BE2C (cell line): Measurements from ENCODE around the gene MMP1.

ENCODE experiments used
- DNase-seq: peaks from one replicate; pipeline ENCODE4 v3.0.0-alpha.2; 2020
- H3K27me3 ChIP-seq: fragments of 250-450 bp; sonication (Bioruptor Pico); 2 replicates; pipeline ENCODE4 v1.5.1; 2020; ENCODE audit warnings: mild to moderate bottlenecking
- H3K36me3 ChIP-seq: fragments of 250-450 bp; sonication (Bioruptor Pico); 2 replicates; pipeline ENCODE4 v1.5.1; 2020; ENCODE audit warnings: mild to moderate bottlenecking
- H3K4me1 ChIP-seq: fragments of 250-450 bp; sonication (Bioruptor Pico); 2 replicates; pipeline ENCODE4 v1.5.1; 2020
- H3K4me3 ChIP-seq: 2 replicates; pipeline ENCODE4 v1.5.1; 2011; ENCODE audit warnings: low read depth, low read length
- H3K9me3 ChIP-seq: fragments of 250-450 bp; sonication (Bioruptor Pico); 2 replicates; pipeline ENCODE4 v1.5.1; 2020
- TF ChIP-seq, protein P1 (sequence below): IDR thresholded peaks from 2 replicates; pipeline ENCODE4 v1.5.1; 2012; ENCODE audit warnings: mild to moderate bottlenecking, low read depth, low read length

The MMP1 gene

DNA sequence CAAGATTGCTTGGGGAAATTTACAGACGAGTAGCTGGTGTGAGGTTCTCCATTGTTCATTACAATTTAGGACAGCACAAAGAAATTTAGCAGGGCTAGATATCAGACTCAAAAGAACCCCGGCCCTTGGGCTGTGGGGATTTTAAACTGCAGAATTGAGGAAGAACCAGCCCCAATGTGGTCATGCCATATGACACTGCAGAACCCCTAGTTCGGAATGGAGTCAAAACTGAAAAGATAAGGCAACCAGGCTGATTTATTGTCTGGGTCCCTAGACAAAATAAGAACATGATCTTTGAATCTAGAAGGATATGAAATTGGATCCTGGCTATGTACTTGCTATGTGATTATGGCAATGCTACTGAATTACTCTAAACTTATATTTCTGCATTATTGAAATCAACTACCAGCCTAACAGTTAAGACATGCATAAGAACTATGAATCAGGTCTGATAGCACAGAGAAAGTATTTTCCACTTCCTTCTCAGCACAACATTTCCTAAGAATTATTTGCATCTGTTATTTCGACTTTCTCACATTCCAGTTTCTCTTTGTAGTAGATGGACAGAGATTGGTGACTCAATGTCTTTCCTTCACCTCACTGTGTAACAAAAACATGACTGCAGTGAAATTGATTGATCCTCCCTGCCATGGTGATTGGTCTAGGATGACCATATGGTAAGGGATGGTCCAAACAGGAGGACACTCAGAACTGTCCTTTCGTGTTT is 32.2 kb upstream of the MMP1 start:
- Histone ChIP-seq H3K4me3 (no peak overlapping the region), H3K27me3 (peaks cover 18% of the 10 kb centered on the region), H3K9me3 (no peaks in the 10 kb centered on the region), H3K36me3 (no peaks in the 10 kb centered on the region), H3K4me1 (no peaks in the 10 kb centered on the region)
- TF ChIP-seq, protein P1, sequence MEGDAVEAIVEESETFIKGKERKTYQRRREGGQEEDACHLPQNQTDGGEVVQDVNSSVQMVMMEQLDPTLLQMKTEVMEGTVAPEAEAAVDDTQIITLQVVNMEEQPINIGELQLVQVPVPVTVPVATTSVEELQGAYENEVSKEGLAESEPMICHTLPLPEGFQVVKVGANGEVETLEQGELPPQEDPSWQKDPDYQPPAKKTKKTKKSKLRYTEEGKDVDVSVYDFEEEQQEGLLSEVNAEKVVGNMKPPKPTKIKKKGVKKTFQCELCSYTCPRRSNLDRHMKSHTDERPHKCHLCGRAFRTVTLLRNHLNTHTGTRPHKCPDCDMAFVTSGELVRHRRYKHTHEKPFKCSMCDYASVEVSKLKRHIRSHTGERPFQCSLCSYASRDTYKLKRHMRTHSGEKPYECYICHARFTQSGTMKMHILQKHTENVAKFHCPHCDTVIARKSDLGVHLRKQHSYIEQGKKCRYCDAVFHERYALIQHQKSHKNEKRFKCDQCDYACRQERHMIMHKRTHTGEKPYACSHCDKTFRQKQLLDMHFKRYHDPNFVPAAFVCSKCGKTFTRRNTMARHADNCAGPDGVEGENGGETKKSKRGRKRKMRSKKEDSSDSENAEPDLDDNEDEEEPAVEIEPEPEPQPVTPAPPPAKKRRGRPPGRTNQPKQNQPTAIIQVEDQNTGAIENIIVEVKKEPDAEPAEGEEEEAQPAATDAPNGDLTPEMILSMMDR = no peak
- DNase-seq = no peak

DNA sequence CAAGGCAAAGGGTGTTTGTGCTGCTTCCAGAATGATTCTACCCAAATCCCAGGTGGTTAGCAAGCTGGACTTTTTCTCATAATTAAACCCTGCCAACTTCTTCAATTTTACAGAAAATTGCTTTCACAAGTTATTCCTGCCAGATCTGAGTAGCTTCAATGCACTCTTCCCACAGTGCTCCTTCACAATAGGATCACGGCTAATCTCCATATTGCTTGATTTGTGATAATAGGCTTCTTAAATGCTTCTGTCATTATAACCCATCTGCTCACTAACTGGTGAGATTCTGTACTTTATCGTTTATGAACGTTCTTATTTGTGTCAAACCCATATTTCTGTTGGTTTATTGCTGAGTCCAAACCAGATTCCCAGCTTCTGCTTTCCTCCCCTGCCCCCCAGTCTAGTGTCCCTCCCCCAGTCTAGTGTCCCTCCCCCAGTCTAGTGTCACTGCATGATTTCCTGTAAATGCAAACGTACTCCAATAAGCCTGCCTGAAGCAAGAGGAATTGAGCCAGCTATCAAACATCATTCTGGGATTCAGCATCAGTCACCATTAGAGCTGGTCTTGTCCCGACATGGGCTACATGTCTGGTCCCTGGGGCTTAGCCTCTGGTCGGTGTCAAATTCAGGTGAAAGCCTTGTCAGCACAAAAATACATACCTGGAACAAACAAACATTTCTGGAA is 31.5 kb upstream of the MMP1 start:
- TF ChIP-seq, protein P1 = no peak
- no peaks in the 10 kb centered on the region for H3K36me3 ChIP-seq
- peaks cover 18% of the 10 kb centered on the region for H3K27me3 ChIP-seq
- no peaks in the 10 kb centered on the region for H3K9me3 ChIP-seq
- no peaks in the 10 kb centered on the region for H3K4me1 ChIP-seq
- no peak for DNase-seq
- H3K4me3 ChIP-seq = no peak overlapping the region

DNA sequence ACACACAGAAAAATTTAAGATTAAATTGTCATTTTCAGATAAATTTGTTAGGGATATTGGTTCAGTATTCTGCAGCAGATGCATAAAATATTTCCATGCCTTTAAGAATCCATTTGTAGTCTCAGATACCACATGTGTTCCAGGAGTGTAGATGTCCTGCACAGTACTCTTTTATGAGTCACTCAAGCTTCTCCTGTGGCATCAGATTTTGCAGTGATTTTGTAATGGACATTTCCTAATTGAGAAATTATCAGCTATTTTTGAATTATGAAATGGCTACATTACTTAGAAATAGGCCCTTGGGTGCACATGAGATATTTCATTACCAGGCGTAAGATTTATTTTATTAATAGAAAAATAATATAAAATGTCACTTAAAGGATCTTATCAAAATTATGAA is 26.6 kb upstream of the MMP1 start:
- TF ChIP-seq, protein P1 = no peak
- Histone ChIP-seq H3K4me3 (no peak overlapping the region), H3K36me3 (no peaks in the 10 kb centered on the region), H3K4me1 (no peaks in the 10 kb centered on the region), H3K27me3 (no peaks in the 10 kb centered on the region), H3K9me3 (no peaks in the 10 kb centered on the region)
- DNase-seq = no peak

DNA sequence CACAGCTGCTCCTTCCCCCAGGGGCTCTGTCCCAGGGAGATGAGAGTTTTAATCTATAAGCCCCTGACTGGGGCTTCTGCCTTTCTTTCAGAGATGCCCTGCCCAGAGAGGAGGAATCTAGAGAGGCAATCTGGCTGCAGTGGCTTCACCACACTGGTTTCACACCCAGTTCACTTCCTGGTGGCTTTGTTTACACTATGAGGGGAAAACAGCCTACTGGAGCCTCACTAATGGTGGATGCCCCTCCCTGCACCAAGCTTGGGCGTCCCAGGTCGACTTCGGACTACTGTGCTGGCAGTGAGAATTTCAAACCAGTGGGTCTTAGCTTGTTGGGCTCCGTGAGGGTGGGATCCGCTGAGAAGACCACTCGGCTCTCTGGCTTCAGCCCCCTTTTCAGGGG is 21.5 kb upstream of the MMP1 start:
- no peak for DNase-seq
- no peak overlapping the region for H3K4me3 ChIP-seq
- H3K36me3 ChIP-seq = no peaks in the 10 kb centered on the region
- TF ChIP-seq, protein P1 = no peak
- H3K9me3 ChIP-seq = no peaks in the 10 kb centered on the region
- no peaks in the 10 kb centered on the region for H3K4me1 ChIP-seq
- no peaks in the 10 kb centered on the region; the same call in 1 of the 2 replicates for H3K27me3 ChIP-seq

DNA sequence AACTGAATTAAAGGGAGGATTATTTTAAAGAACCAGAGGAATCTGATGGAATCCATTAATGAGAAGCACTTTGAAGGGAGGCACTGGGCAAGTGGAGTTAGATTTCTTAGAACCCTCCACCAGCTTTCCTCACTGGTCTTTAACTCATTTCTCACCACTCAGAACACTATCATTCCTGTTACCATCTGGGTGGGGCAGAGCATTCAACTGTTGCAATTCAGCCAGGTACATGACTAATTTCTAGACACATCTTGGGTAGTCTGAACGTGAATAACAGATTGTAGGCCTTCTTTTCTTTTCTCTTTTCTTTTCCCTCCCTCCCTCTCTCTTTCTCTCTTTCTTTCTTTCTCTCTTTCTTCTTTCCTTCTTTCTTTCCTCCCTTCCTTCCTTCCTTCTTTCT is 15.5 kb upstream of the MMP1 start:
- TF ChIP-seq, protein P1 = no peak
- DNase-seq = no peak
- Histone ChIP-seq H3K4me3 (no peak overlapping the region), H3K4me1 (no peaks in the 10 kb centered on the region), H3K36me3 (no peaks in the 10 kb centered on the region), H3K27me3 (no peaks in the 10 kb centered on the region; the same call in 1 of the 2 replicates), H3K9me3 (no peaks in the 10 kb centered on the region)

DNA sequence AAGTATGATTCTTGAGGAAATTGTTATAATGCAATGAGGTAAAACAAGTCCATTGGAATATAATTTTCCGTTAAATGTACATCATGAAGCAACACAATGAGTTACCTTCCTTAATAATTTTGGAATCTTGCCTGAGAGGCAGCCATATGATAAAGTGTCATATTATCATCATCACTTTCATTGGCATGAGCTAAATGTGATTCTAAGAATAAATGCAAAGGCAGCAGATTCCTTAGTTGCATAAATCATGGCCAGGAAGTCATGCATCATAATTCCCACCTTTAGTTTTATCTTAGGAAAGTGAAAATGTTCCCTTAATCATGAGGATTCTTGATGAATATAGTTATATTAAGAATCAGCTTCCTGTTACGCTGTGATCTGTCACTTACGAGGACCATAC is 14.2 kb upstream of the MMP1 start:
- no peak overlapping the region for H3K4me3 ChIP-seq
- no peak for DNase-seq
- H3K4me1 ChIP-seq = no peaks in the 10 kb centered on the region
- H3K9me3 ChIP-seq = no peaks in the 10 kb centered on the region
- H3K27me3 ChIP-seq = no peaks in the 10 kb centered on the region; the same call in 1 of the 2 replicates
- TF ChIP-seq, protein P1 = no peak
- no peaks in the 10 kb centered on the region for H3K36me3 ChIP-seq
